OCI-LY7 (cell line): ENCODE results near the gene RNF186. TPM values are rescaled to one million over a fixed set of nuclear protein-coding genes. Genes with fewer than 3 reads are reported as not detected.
A peak's percentile ranks its signal among the peaks of the same experiment; 100 is the strongest.

Source experiments
- BruUV-seq: library from RNA; stranded (reverse); fragments of 400-500 nt; replicated peaks from 2 replicates; lab custom pipeline; 2021; lab: Mats Ljungman, UMichigan
- CTCF ChIA-PET: fragments of 300-600 bp; sonication (Branson Sonifier 250); formaldehyde crosslinking; loops from one replicate; lab custom pipeline; 2022; ENCODE audit warnings: antibody characterized with exemption; ENCODE audit not compliant: unreplicated experiment; lab: Charles Lee
- POLR2A ChIA-PET: fragments of 300-600 bp; sonication (Branson Sonifier 250); formaldehyde crosslinking; loops from one replicate; lab custom pipeline; 2022; ENCODE audit warnings: antibody characterized with exemption; lab: Charles Lee
- DNase-seq: peaks from one replicate; pipeline ENCODE4 v3.0.0-alpha.2; 2015; ENCODE audit warnings: low spot score
- H2AFZ ChIP-seq: fragments of 200-600 bp; sonication (generic), shearing (Covaris generic); 2 replicates; pipeline ENCODE4 v1.6.1; 2014; ENCODE audit warnings: mild to moderate bottlenecking, antibody characterized with exemption, low read length, moderate library complexity
- H3K27ac ChIP-seq: fragments of 200-600 bp; sonication (generic); 2 replicates; pipeline ENCODE4 v1.5.1; 2014; ENCODE audit warnings: mixed run types, low read depth, mild to moderate bottlenecking, moderate library complexity, low read length, inconsistent platforms; ENCODE audit not compliant: poor library complexity, severe bottlenecking
- H3K36me3 ChIP-seq: fragments of 200-600 bp; sonication (generic); 2 replicates; pipeline ENCODE4 v1.6.1; 2014; ENCODE audit warnings: mild to moderate bottlenecking, antibody characterized with exemption, low read length, moderate library complexity, mixed read lengths; ENCODE audit not compliant: insufficient read depth
- H3K4me1 ChIP-seq: fragments of 200-600 bp; sonication (generic); 2 replicates; pipeline ENCODE4 v1.5.1; 2014; ENCODE audit warnings: mild to moderate bottlenecking, low read length; ENCODE audit not compliant: insufficient read depth, poor library complexity, severe bottlenecking
- H3K4me2 ChIP-seq: fragments of 200-600 bp; sonication (generic); 2 replicates; pipeline ENCODE4 v1.6.1; 2014; ENCODE audit warnings: mild to moderate bottlenecking, low read length
- H3K4me3 ChIP-seq: fragments of 200-600 bp; sonication (generic); 2 replicates; pipeline ENCODE4 v1.5.1; 2014; ENCODE audit warnings: mild to moderate bottlenecking, low read depth, low read length; ENCODE audit not compliant: poor library complexity, severe bottlenecking
- H3K79me2 ChIP-seq: fragments of 200-600 bp; sonication (generic); 2 replicates; pipeline ENCODE4 v1.6.1; 2016; ENCODE audit warnings: low read depth, mild to moderate bottlenecking, low read length, moderate library complexity, mixed read lengths; ENCODE audit not compliant: insufficient read depth
- H3K9me2 ChIP-seq: fragments of 200-600 bp; sonication (generic); 2 replicates; pipeline ENCODE4 v1.6.1; 2016; ENCODE audit warnings: mild to moderate bottlenecking, low read length, mixed read lengths; ENCODE audit not compliant: insufficient read depth
- H3K9me3 ChIP-seq: fragments of 200-600 bp; sonication (generic); 2 replicates; pipeline ENCODE4 v1.6.1; 2014; ENCODE audit warnings: mild to moderate bottlenecking, mixed run types, low read length, mixed read lengths
- H4K20me1 ChIP-seq: fragments of 200-600 bp; sonication (generic); 2 replicates; pipeline ENCODE4 v1.6.1; 2014; ENCODE audit warnings: mild to moderate bottlenecking, antibody characterized with exemption, low read length, moderate library complexity, mixed read lengths; ENCODE audit not compliant: insufficient read depth
- CTCF ChIP-seq: fragments of 200-600 bp; sonication (generic); conservative IDR thresholded peaks from 2 replicates; pipeline ENCODE4 v1.5.1; 2014; ENCODE audit warnings: mild to moderate bottlenecking, antibody characterized with exemption, low read length, moderate library complexity, mixed read lengths
- EZH2phosphoT487 ChIP-seq: fragments of 200-600 bp; sonication (generic); IDR thresholded peaks from 2 replicates; pipeline ENCODE4 v1.6.1; 2018; ENCODE audit warnings: low read depth, borderline replicate concordance, mild to moderate bottlenecking, mixed run types, antibody characterized with exemption, low read length, moderate library complexity, mixed read lengths
- intact Hi-C: fragments of 100-400 bp; cut with micrococcal nuclease; formaldehyde crosslinking; loops from one replicate; pipeline ENCODE4 v1.10.0; 2022; ENCODE audit not compliant: unreplicated experiment
- total RNA-seq, 2 experiments: library from RNA; depleted of rRNA in 1 of 2; stranded (reverse); fragments of >200 nt in 1 of 2; shearing (Covaris generic) in 1 of 2; gene quantifications; 2 replicates each; pipeline ENCODE4 v1.2.3, GENCODE V29; 2014 to 2022

Gene RNF186
- total RNA-seq, 2 experiments from 2014 or later = not detected

GRCh38 chr1:19802269-19802668 is 12.8 kb downstream of the RNF186 start:
- no peak for DNase-seq
- Histone ChIP-seq H3K79me2 (no peaks in the 10 kb centered on the region), H4K20me1 (no peaks in the 10 kb centered on the region), H3K36me3 (no peaks in the 10 kb centered on the region), H3K9me3 (no peaks in the 10 kb centered on the region), H3K4me1 (peaks cover 12% of the 10 kb centered on the region), H3K9me2 (no peaks in the 10 kb centered on the region), H3K4me2 (no peak overlapping the region), H3K27ac (no peak overlapping the region), H3K4me3 (no peak overlapping the region), H2AFZ (no peak overlapping the region)
- POLR2A ChIA-PET = no interaction called here
- TF ChIP-seq CTCF = no peak
- TF ChIP-seq EZH2phosphoT487 = no peak
- CTCF ChIA-PET = no interaction called here
- intact Hi-C loops = no loop called here
- no TSS peak for BruUV-seq

- peak; percentile 37 for DNase-seq
- H3K79me2 ChIP-seq = no peaks in the 10 kb centered on the region
- peak overlapping the region; percentile 74; the same call in 1 of the 2 replicates for H2AFZ ChIP-seq
- peak overlapping the region; percentile 46 for H3K4me3 ChIP-seq
- POLR2A ChIA-PET = no interaction called here
- no peaks in the 10 kb centered on the region for H3K9me3 ChIP-seq
- H3K36me3 ChIP-seq = no peaks in the 10 kb centered on the region
- peak overlapping the region; percentile 65 for H3K4me2 ChIP-seq
- TF ChIP-seq CTCF (no peak), EZH2phosphoT487 (no peak)
- peaks cover 12% of the 10 kb centered on the region for H3K4me1 ChIP-seq
- intact Hi-C loops = loop anchor here (2.0 kb wide), 1 partner anchor 15 kb away; the partner anchor contains the start of gene RNF186
- CTCF ChIA-PET = no interaction called here
- no peaks in the 10 kb centered on the region for H4K20me1 ChIP-seq
- H3K9me2 ChIP-seq = no peaks in the 10 kb centered on the region
- BruUV-seq = no TSS peak
- no peak overlapping the region for H3K27ac ChIP-seq
These were observed 14.8 kb downstream of the RNF186 start for GRCh38 chr1:19800076-19800804.
